HCT116 (cell line): ENCODE measurements around the gene PIGW. TPM values are rescaled to one million over a fixed set of nuclear protein-coding genes. Genes with fewer than 3 reads are reported as not detected.

ENCODE experiments used
- ATAC-seq: fragments of 200-7000 bp; cut with Tn5 transposase; 2 replicates; pipeline ENCODE4 v1.9.1; 2020; ENCODE audit warnings: mild to moderate bottlenecking, moderate library complexity
- BruUV-seq: library from RNA; stranded (reverse); fragments of 400-500 nt; replicated peaks from 2 replicates; lab custom pipeline; 2021; lab: Mats Ljungman, UMichigan
- CTCF ChIA-PET: fragments of 300-600 bp; sonication (Branson Sonifier 250); formaldehyde crosslinking; loops from one replicate; lab custom pipeline; 2021; ENCODE audit warnings: antibody characterized with exemption; lab: Charles Lee
- POLR2A ChIA-PET: fragments of 300-600, 350-600 bp; sonication (Branson Sonifier 250); formaldehyde crosslinking; loops from one replicate; lab custom pipeline; 2021; ENCODE audit warnings: antibody characterized with exemption; lab: Charles Lee
- RAD21 ChIA-PET, 2 experiments: fragments of 300-600 bp; sonication (Branson Sonifier 250); formaldehyde crosslinking; loops; one replicate each; lab custom pipeline; 2023; ENCODE audit warnings: low total read pairs in 2 of 2; ENCODE audit not compliant: uncharacterized antibody in 2 of 2, unreplicated experiment in 2 of 2, low non-redundant PET in 1 of 2; lab: Charles Lee
- DNase-seq: peaks from one replicate; pipeline ENCODE4 v3.0.0-alpha.2; 2010; ENCODE audit warnings: low read depth, low spot score
- H2AFZ ChIP-seq: fragments of 200-600 bp; shearing (Covaris generic), sonication (generic); 2 replicates; pipeline ENCODE4 v1.6.1; 2017; ENCODE audit warnings: low read depth, mixed run types, mixed read lengths, antibody characterized with exemption, low read length; ENCODE audit not compliant: poor library complexity, severe bottlenecking
- H3K27ac ChIP-seq: 2 replicates; pipeline ENCODE4 v1.5.1; 2012; ENCODE audit warnings: low read depth, low read length
- H3K27me3 ChIP-seq: fragments of 200-600 bp; sonication (generic); 2 replicates; pipeline ENCODE4 v1.6.1; 2016; ENCODE audit warnings: mixed run types, low read length, mixed read lengths; ENCODE audit not compliant: insufficient read depth
- H3K36me3 ChIP-seq, 2 experiments: fragments of 200-500 bp in 1 of 2; fragments of 200-600 bp in 1 of 2; sonication (Bioruptor generic) in 1 of 2; sonication (generic) in 1 of 2; 2 replicates each; pipeline versions ENCODE4 v1.5.1 to v1.6.1; 2014 to 2016; ENCODE audit warnings: low read length in 2 of 2, inconsistent platforms in 1 of 2, mixed read lengths in 1 of 2, mixed run types in 1 of 2; ENCODE audit not compliant: insufficient read depth in 2 of 2, control insufficient read depth in 1 of 2
- H3K4me1 ChIP-seq, 2 experiments: fragments of 200-600 bp in 1 of 2; sonication (generic) in 1 of 2; 2 replicates each; pipeline versions ENCODE4 v1.5.1 to v1.6.1; 2012 to 2017; ENCODE audit warnings: low read length in 2 of 2, inconsistent platforms in 1 of 2, mild to moderate bottlenecking in 1 of 2, mixed read lengths in 1 of 2, mixed run types in 1 of 2, moderate library complexity in 1 of 2; ENCODE audit not compliant: insufficient read depth in 2 of 2, control insufficient read depth in 1 of 2
- H3K4me2 ChIP-seq: fragments of 200-600 bp; sonication (generic); 2 replicates; pipeline ENCODE4 v1.6.1; 2017; ENCODE audit warnings: mixed run types, low read length, mixed read lengths
- H3K4me3 ChIP-seq, 2 experiments: fragments of 200-600 bp in 1 of 2; sonication (generic) in 1 of 2; replicated peaks in 1 of 2; 2 replicates each; pipeline ENCODE4 v1.5.1; 2011 to 2016; ENCODE audit warnings: low read length in 2 of 2, control low read depth in 1 of 2, low read depth in 1 of 2, mild to moderate bottlenecking in 1 of 2, mixed read lengths in 1 of 2, mixed run types in 1 of 2
- H3K79me2 ChIP-seq: fragments of 200-600 bp; sonication (generic); 2 replicates; pipeline ENCODE4 v1.6.1; 2017; ENCODE audit warnings: mild to moderate bottlenecking, mixed run types, low read length, moderate library complexity, mixed read lengths; ENCODE audit not compliant: insufficient read depth
- H3K9ac ChIP-seq: fragments of 200-600 bp; sonication (generic); 2 replicates; pipeline ENCODE4 v1.6.1; 2016; ENCODE audit warnings: low read length, mixed read lengths
- H3K9me2 ChIP-seq: fragments of 200-600 bp; sonication (generic), shearing (Covaris generic); 2 replicates; pipeline ENCODE4 v1.6.1; 2017; ENCODE audit warnings: mixed run types, mild to moderate bottlenecking, moderate library complexity; ENCODE audit not compliant: insufficient read depth
- H3K9me3 ChIP-seq, 2 experiments: fragments of 200-500 bp in 1 of 2; fragments of 200-600 bp in 1 of 2; sonication (Bioruptor generic) in 1 of 2; sonication (generic) in 1 of 2; 2 replicates each; pipeline ENCODE4 v1.6.1; 2014 to 2017; ENCODE audit warnings: low read length in 2 of 2, mixed read lengths in 2 of 2, inconsistent platforms in 1 of 2, low read depth in 1 of 2, mild to moderate bottlenecking in 1 of 2, mixed run types in 1 of 2, moderate library complexity in 1 of 2; ENCODE audit not compliant: control insufficient read depth in 1 of 2, insufficient read depth in 1 of 2
- H4K20me1 ChIP-seq: fragments of 200-600 bp; sonication (generic), shearing (Covaris generic); 2 replicates; pipeline ENCODE4 v1.6.1; 2017; ENCODE audit warnings: mixed run types, mild to moderate bottlenecking, moderate library complexity; ENCODE audit not compliant: insufficient read depth
- CBX3 ChIP-seq: IDR thresholded peaks from 2 replicates; pipeline ENCODE4 v1.6.1; 2012; ENCODE audit warnings: low read depth
- CEBPB ChIP-seq: IDR thresholded peaks from 2 replicates; pipeline ENCODE4 v1.6.1; 2012; ENCODE audit warnings: low read depth
- EGR1 ChIP-seq: IDR thresholded peaks from 2 replicates; pipeline ENCODE4 v1.6.1; 2012; ENCODE audit warnings: low read depth
- EZH2 ChIP-seq: fragments of 200-600 bp; sonication (generic); IDR thresholded peaks from 2 replicates; pipeline ENCODE4 v1.6.1; 2017; ENCODE audit warnings: antibody characterized with exemption, mixed run types
- EZH2phosphoT487 ChIP-seq: fragments of 200-600 bp; IDR thresholded peaks from 2 replicates; pipeline ENCODE4 v1.6.1; 2018; ENCODE audit warnings: antibody characterized with exemption, borderline replicate concordance
- JUND ChIP-seq: IDR thresholded peaks from 2 replicates; pipeline ENCODE4 v1.6.1; 2012
- MAX ChIP-seq: IDR thresholded peaks from 2 replicates; pipeline ENCODE4 v1.6.1; 2012
- POLR2A ChIP-seq: IDR thresholded peaks from 2 replicates; pipeline ENCODE4 v1.7.0; 2011; ENCODE audit warnings: borderline replicate concordance; ENCODE audit not compliant: insufficient read depth, insufficient read length; ENCODE audit errors: extremely low read depth
- POLR2AphosphoS5 ChIP-seq: IDR thresholded peaks from 2 replicates; pipeline ENCODE4 v1.6.1; 2011; ENCODE audit warnings: mild to moderate bottlenecking, low read depth, low read length, moderate library complexity
- REST ChIP-seq: IDR thresholded peaks from 2 replicates; pipeline ENCODE4 v1.6.1; 2012; ENCODE audit warnings: low read depth
- SIN3A ChIP-seq: IDR thresholded peaks from 2 replicates; pipeline ENCODE4 v1.6.1; 2012; ENCODE audit warnings: low read depth
- SP1 ChIP-seq: IDR thresholded peaks from 2 replicates; pipeline ENCODE4 v1.6.1; 2012; ENCODE audit warnings: low read depth
- SRF ChIP-seq: IDR thresholded peaks from 2 replicates; pipeline ENCODE4 v1.6.1; 2012; ENCODE audit warnings: low read depth
- TCF7L2 ChIP-seq: IDR thresholded peaks from 2 replicates; pipeline ENCODE4 v1.7.0; 2011; ENCODE audit warnings: borderline replicate concordance, inconsistent platforms; ENCODE audit not compliant: insufficient read depth, insufficient read length; ENCODE audit errors: extremely low read depth
- YY1 ChIP-seq: IDR thresholded peaks from 2 replicates; pipeline ENCODE4 v1.6.1; 2011; ENCODE audit warnings: low read length, low read depth, moderate library complexity, mild to moderate bottlenecking; ENCODE audit not compliant: insufficient replicate concordance; ENCODE audit errors: extremely low read depth
- ZBTB33 ChIP-seq: IDR thresholded peaks from 2 replicates; pipeline ENCODE4 v1.6.1; 2011; ENCODE audit warnings: mild to moderate bottlenecking, low read length, moderate library complexity; ENCODE audit not compliant: insufficient replicate concordance; ENCODE audit errors: extremely low read depth
- ZFX ChIP-seq: fragments of 450-650 bp; IDR thresholded peaks from 2 replicates; pipeline ENCODE4 v1.6.1; 2017
- ZNF274 ChIP-seq: fragments of 200-500 bp; sonication (Bioruptor generic); IDR thresholded peaks from 2 replicates; pipeline ENCODE4 v1.6.1; 2014; ENCODE audit warnings: mild to moderate bottlenecking, low read depth, low read length, inconsistent platforms
- intact Hi-C: fragments of 100-400 bp; cut with micrococcal nuclease; formaldehyde crosslinking; loops from 2 replicates; pipeline ENCODE4 v1.10.0; 2022
- total RNA-seq: library from RNA; stranded (reverse); gene quantifications from one replicate; pipeline ENCODE4 v1.2.1, GENCODE V29; 2021; ENCODE audit not compliant: unreplicated experiment

PIGW gene
- total RNA-seq, 1 experiment from 2014 or later = 16.4 TPM

- Histone ChIP-seq H3K4me2 (no peak overlapping the region), H3K9me2 (no peaks in the 10 kb centered on the region), H3K4me3 (no peak overlapping the region), H3K9ac (no peak overlapping the region), H4K20me1 (no peaks in the 10 kb centered on the region)
- no TSS peak for BruUV-seq
- no peak for DNase-seq
- intact Hi-C loops = no loop called here
- no peak for ATAC-seq
- RAD21 ChIA-PET = no interaction called here
- CTCF ChIA-PET = no interaction called here
- TF ChIP-seq EZH2phosphoT487 = no peak
- no peak for TF ChIP-seq SIN3A
- no peak for TF ChIP-seq ZFX
- TF ChIP-seq CEBPB = no peak
- TF ChIP-seq POLR2AphosphoS5 = no peak
- no peak for TF ChIP-seq EGR1
- no peak for TF ChIP-seq POLR2A
- TF ChIP-seq SRF = no peak
- no peak for TF ChIP-seq EZH2
- TF ChIP-seq MAX = no peak
- no peak for TF ChIP-seq REST
- TF ChIP-seq SP1 = no peak
- TF ChIP-seq JUND = no peak
- TF ChIP-seq ZNF274 = no peak
- no peak for TF ChIP-seq ZBTB33
- no peak for TF ChIP-seq CBX3
- TF ChIP-seq TCF7L2 = no peak
- TF ChIP-seq YY1 = no peak
- TF ChIP-seq, all 23 proteins: peak for 0
- H2AFZ ChIP-seq = no peak overlapping the region
- H3K4me1 ChIP-seq = no peaks in the 10 kb centered on the region
- no peaks in the 10 kb centered on the region for H3K9me3 ChIP-seq
- no peak overlapping the region for H3K27ac ChIP-seq
- H3K27me3 ChIP-seq = no peaks in the 10 kb centered on the region
- POLR2A ChIA-PET = no interaction called here
- no peaks in the 10 kb centered on the region for H3K79me2 ChIP-seq
- peaks cover 43 to 73% of the 10 kb centered on the region in 2 experiments for H3K36me3 ChIP-seq
These were observed 25.4 kb upstream of the PIGW start for GRCh38 chr17:36509272-36509985.
